WTC11 (cell line): ENCODE results near the gene RTEL1. TPM values are rescaled to one million over a fixed set of nuclear protein-coding genes. Genes with fewer than 3 reads are reported as not detected.

Experiments
- ATAC-seq: fragments of 200-7000 bp; cut with Tn5 transposase; 2 replicates; pipeline ENCODE4 v1.10.0; 2021; ENCODE audit warnings: mild to moderate bottlenecking, moderate library complexity
- CTCF ChIA-PET: fragments of 300-600 bp; sonication (Branson Sonifier 250); formaldehyde crosslinking; loops from one replicate; lab custom pipeline; 2021; ENCODE audit warnings: antibody characterized with exemption; lab: Charles Lee
- POLR2A ChIA-PET: fragments of 350-600 bp; sonication (Branson Sonifier 250); formaldehyde crosslinking; loops from one replicate; lab custom pipeline; 2021; ENCODE audit warnings: antibody characterized with exemption; lab: Charles Lee
- DNase-seq: peaks from one replicate; pipeline ENCODE4 v3.0.0; 2021; ENCODE audit warnings: low spot score
- H3K27ac Mint-ChIP-seq: 2 replicates; pipeline ENCODE4 v1.8.0; 2021; ENCODE audit warnings: mixed read lengths
- H3K27me3 Mint-ChIP-seq: 2 replicates; pipeline ENCODE4 v1.8.0; 2021; ENCODE audit warnings: low read depth, mild to moderate bottlenecking, moderate library complexity, mixed read lengths
- H3K36me3 Mint-ChIP-seq: 2 replicates; pipeline ENCODE4 v1.8.0; 2021; ENCODE audit warnings: mixed read lengths
- H3K4me1 Mint-ChIP-seq: 2 replicates; pipeline ENCODE4 v1.8.0; 2022; ENCODE audit warnings: mixed read lengths
- H3K4me3 Mint-ChIP-seq: 2 replicates; pipeline ENCODE4 v1.8.0; 2021; ENCODE audit warnings: mild to moderate bottlenecking, moderate library complexity, mixed read lengths
- H3K9me3 Mint-ChIP-seq: 2 replicates; pipeline ENCODE4 v1.8.0; 2021; ENCODE audit warnings: mixed read lengths
- ATF1 ChIP-seq: sonication (generic); formaldehyde crosslinking; IDR thresholded peaks from 2 replicates; pipeline ENCODE4 v1.8.1; 2023; ENCODE audit warnings: mild to moderate bottlenecking, moderate library complexity, missing genetic modification reagents
- CREM ChIP-seq: sonication (generic); formaldehyde crosslinking; IDR thresholded peaks from 2 replicates; pipeline ENCODE4 v1.8.1; 2022; ENCODE audit warnings: mild to moderate bottlenecking, missing genetic modification reagents, moderate library complexity
- FOXJ3 ChIP-seq: sonication (generic); formaldehyde crosslinking; IDR thresholded peaks from 2 replicates; pipeline ENCODE4 v1.9.0; 2021; ENCODE audit warnings: missing genetic modification reagents, mild to moderate bottlenecking, borderline replicate concordance
- GABPB1 ChIP-seq: sonication (generic); formaldehyde crosslinking; IDR thresholded peaks from 2 replicates; pipeline ENCODE4 v1.8.1; 2023; ENCODE audit warnings: mild to moderate bottlenecking, missing genetic modification reagents
- NFATC4 ChIP-seq: fragments of 250-450 bp; sonication (Bioruptor Pico); IDR thresholded peaks from 2 replicates; pipeline ENCODE4 v1.9.0; 2021; ENCODE audit warnings: mild to moderate bottlenecking
- SOX15 ChIP-seq: fragments of 250-450 bp; sonication (Bioruptor Pico); IDR thresholded peaks from 2 replicates; pipeline ENCODE4 v1.9.0; 2021; ENCODE audit warnings: mild to moderate bottlenecking
- TEAD4 ChIP-seq: sonication (generic); formaldehyde crosslinking; IDR thresholded peaks from 2 replicates; pipeline ENCODE4 v1.8.0; 2022; ENCODE audit warnings: mild to moderate bottlenecking, missing genetic modification reagents
- ZNF232 ChIP-seq: sonication (generic); formaldehyde crosslinking; IDR thresholded peaks from 2 replicates; pipeline ENCODE4 v1.8.0; 2022; ENCODE audit warnings: mild to moderate bottlenecking, missing genetic modification reagents
- ZNF396 ChIP-seq: fragments of 250-450 bp; sonication (Bioruptor Pico); IDR thresholded peaks from 2 replicates; pipeline ENCODE4 v1.8.0; 2021; ENCODE audit warnings: mild to moderate bottlenecking, moderate library complexity, borderline replicate concordance
- ZNF423 ChIP-seq: fragments of 250-450 bp; sonication (Bioruptor Pico); IDR thresholded peaks from 2 replicates; pipeline ENCODE4 v2.1.2; 2022; ENCODE audit warnings: mild to moderate bottlenecking, moderate library complexity
- total RNA-seq: library from RNA; stranded (reverse); gene quantifications from 3 replicates; pipeline ENCODE4 v1.2.3, GENCODE V29; 2021
- TF ChIP-seq, protein P1 (sequence below): fragments of 250-450 bp; sonication (Bioruptor Pico); IDR thresholded peaks from 2 replicates; pipeline ENCODE4 v2.1.2; 2022; ENCODE audit warnings: mild to moderate bottlenecking, moderate library complexity
- TF ChIP-seq, protein P2 (sequence below): sonication (generic); formaldehyde crosslinking; IDR thresholded peaks from 2 replicates; pipeline ENCODE4 v1.8.0; 2022; ENCODE audit warnings: mild to moderate bottlenecking, missing genetic modification reagents
- TF ChIP-seq, protein P3 (sequence below): sonication (generic); formaldehyde crosslinking; conservative IDR thresholded peaks from 2 replicates; pipeline ENCODE4 v1.8.1; 2022; ENCODE audit warnings: mild to moderate bottlenecking, missing genetic modification reagents
- TF ChIP-seq, protein P4 (sequence below): sonication (generic); formaldehyde crosslinking; conservative IDR thresholded peaks from 2 replicates; pipeline ENCODE4 v1.8.1; 2023; ENCODE audit warnings: mild to moderate bottlenecking, low read depth, missing genetic modification reagents, moderate library complexity
- TF ChIP-seq, protein P5 (sequence below): fragments of 250-450 bp; sonication (Bioruptor Pico); conservative IDR thresholded peaks from 2 replicates; pipeline ENCODE4 v1.9.0; 2021; ENCODE audit warnings: mild to moderate bottlenecking
- TF ChIP-seq, protein P6 (sequence below): sonication (generic); formaldehyde crosslinking; IDR thresholded peaks from 2 replicates; pipeline ENCODE4 v1.8.1; 2023; ENCODE audit warnings: mild to moderate bottlenecking, missing genetic modification reagents, borderline replicate concordance
- TF ChIP-seq, protein P7 (sequence below): sonication (generic); formaldehyde crosslinking; IDR thresholded peaks from 2 replicates; pipeline ENCODE4 v1.8.0; 2023; ENCODE audit warnings: missing genetic modification reagents
- TF ChIP-seq, protein P8 (sequence below): sonication (generic); formaldehyde crosslinking; IDR thresholded peaks from 2 replicates; pipeline ENCODE4 v1.8.0; 2023; ENCODE audit warnings: missing genetic modification reagents, mild to moderate bottlenecking, borderline replicate concordance

RTEL1 gene
- total RNA-seq, 1 experiment from 2014 or later = 44.9 TPM

DNA sequence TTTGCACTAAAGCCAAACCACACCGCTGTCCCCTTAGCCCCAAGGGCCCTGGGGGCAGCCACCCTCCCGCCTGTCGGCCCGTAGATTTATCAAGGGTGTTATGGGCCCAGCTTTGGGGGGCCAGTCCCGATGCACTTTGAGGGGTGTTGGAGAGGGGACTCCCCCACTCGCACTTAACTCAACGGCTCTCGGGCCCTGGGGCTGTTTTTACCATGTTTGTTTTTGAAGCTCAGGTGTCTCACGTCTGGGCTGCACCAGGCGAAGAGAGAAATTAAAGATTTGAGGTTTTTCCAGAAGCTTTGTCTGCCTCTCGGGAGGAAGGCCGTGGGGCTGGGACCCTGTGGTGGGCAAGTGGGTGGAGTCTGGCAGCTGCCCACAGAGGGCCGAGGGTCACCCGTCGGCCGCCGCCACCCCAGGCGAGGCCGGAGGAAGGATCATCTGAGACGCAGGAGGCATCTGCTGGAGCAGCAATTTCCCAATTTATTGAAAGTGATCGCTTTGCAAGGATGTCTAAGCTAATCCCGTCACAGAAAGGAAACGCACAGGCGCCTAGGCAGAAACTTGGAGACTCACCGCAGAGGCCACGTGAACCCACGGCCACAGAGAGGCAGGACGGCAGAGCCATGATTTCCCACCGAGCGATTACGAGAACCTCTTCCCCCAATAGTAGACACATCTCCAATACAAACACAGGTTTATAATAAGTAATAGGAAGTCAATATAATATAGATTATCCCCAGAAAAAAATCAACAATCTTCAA lies 85.3 kb downstream of the RTEL1 start (continued):
- TF ChIP-seq, protein P1, sequence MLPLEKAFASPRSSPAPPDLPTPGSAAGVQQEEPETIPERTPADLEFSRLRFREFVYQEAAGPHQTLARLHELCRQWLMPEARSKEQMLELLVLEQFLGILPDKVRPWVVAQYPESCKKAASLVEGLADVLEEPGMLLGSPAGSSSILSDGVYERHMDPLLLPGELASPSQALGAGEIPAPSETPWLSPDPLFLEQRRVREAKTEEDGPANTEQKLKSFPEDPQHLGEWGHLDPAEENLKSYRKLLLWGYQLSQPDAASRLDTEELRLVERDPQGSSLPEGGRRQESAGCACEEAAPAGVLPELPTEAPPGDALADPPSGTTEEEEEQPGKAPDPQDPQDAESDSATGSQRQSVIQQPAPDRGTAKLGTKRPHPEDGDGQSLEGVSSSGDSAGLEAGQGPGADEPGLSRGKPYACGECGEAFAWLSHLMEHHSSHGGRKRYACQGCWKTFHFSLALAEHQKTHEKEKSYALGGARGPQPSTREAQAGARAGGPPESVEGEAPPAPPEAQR (CRISPR knock-in tag) = no peak
- TF ChIP-seq, protein P2, sequence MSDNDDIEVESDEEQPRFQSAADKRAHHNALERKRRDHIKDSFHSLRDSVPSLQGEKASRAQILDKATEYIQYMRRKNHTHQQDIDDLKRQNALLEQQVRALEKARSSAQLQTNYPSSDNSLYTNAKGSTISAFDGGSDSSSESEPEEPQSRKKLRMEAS (CRISPR knock-in tag) = no peak

DNA sequence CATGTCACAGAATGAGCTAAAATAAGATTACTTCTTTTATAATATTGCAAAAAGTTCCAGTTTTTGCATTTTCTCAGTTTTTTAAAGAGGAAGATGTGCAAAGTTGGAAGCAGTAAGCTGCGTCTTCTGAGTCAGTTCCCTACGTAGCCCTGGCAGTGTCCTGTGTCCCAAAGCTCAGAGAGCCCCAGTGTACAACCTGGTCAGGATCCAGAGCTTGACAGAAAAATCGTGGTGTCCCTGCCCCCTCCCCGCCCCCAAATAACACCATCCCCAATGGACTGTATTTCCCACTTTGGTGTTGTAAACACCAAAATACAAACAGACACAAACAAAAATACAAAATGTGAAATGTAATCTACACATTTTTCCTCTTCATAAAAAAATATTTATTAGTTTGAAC lies 86.0 kb downstream of the RTEL1 start:
- Mint-ChIP-seq H3K9me3 (no peaks in the 10 kb centered on the region), H3K27me3 (no peaks in the 10 kb centered on the region), H3K36me3 (0 out of 2 replicates have a peak, but pooled peaks cover 3% of the 10 kb centered on the region), H3K27ac (no peak overlapping the region), H3K4me1 (no peaks in the 10 kb centered on the region), H3K4me3 (no peak overlapping the region)
- no peak for TF ChIP-seq ZNF423 (CRISPR knock-in tag)
- TF ChIP-seq SOX15 (CRISPR knock-in tag) = no peak
- TF ChIP-seq, protein P3, sequence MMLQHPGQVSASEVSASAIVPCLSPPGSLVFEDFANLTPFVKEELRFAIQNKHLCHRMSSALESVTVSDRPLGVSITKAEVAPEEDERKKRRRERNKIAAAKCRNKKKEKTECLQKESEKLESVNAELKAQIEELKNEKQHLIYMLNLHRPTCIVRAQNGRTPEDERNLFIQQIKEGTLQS (CRISPR knock-in tag) = no peak
- TF ChIP-seq, protein P4, sequence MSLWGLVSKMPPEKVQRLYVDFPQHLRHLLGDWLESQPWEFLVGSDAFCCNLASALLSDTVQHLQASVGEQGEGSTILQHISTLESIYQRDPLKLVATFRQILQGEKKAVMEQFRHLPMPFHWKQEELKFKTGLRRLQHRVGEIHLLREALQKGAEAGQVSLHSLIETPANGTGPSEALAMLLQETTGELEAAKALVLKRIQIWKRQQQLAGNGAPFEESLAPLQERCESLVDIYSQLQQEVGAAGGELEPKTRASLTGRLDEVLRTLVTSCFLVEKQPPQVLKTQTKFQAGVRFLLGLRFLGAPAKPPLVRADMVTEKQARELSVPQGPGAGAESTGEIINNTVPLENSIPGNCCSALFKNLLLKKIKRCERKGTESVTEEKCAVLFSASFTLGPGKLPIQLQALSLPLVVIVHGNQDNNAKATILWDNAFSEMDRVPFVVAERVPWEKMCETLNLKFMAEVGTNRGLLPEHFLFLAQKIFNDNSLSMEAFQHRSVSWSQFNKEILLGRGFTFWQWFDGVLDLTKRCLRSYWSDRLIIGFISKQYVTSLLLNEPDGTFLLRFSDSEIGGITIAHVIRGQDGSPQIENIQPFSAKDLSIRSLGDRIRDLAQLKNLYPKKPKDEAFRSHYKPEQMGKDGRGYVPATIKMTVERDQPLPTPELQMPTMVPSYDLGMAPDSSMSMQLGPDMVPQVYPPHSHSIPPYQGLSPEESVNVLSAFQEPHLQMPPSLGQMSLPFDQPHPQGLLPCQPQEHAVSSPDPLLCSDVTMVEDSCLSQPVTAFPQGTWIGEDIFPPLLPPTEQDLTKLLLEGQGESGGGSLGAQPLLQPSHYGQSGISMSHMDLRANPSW (CRISPR knock-in tag) = no peak
- TF ChIP-seq, protein P5, sequence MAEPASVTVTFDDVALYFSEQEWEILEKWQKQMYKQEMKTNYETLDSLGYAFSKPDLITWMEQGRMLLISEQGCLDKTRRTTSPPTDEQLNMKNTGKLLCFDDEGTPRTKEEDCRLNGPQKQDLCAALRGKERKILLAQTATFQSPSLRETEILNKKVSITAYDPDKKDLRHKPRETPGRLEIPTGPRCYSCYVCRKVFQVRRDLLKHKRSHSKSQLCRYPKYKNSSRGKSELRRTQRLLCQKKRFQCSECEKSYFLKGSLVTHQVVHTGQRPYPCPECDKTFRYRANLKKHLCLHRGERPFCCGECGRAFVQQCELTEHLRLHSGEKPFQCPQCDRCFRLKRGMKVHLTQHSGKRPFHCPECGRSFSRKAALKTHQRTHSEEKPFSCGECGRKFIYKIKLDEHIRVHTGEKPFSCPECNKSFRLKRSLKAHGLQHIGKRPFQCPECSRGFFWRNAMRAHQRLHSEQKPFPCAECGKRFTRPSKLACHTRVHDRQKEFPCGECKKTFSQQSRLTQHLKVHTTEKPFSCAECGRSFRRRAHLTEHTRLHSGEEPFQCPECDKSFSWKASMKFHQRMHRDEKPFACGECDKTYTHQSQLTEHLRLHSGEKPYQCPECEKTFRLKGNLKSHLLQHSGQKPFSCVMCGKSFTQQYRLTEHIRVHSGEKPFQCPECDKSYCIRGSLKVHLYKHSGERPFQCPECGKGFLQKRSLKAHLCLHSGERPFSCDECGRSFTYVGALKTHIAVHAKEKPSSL (CRISPR knock-in tag) = no peak
- no peak for TF ChIP-seq GABPB1 (CRISPR knock-in tag)
- TF ChIP-seq, protein P6, sequence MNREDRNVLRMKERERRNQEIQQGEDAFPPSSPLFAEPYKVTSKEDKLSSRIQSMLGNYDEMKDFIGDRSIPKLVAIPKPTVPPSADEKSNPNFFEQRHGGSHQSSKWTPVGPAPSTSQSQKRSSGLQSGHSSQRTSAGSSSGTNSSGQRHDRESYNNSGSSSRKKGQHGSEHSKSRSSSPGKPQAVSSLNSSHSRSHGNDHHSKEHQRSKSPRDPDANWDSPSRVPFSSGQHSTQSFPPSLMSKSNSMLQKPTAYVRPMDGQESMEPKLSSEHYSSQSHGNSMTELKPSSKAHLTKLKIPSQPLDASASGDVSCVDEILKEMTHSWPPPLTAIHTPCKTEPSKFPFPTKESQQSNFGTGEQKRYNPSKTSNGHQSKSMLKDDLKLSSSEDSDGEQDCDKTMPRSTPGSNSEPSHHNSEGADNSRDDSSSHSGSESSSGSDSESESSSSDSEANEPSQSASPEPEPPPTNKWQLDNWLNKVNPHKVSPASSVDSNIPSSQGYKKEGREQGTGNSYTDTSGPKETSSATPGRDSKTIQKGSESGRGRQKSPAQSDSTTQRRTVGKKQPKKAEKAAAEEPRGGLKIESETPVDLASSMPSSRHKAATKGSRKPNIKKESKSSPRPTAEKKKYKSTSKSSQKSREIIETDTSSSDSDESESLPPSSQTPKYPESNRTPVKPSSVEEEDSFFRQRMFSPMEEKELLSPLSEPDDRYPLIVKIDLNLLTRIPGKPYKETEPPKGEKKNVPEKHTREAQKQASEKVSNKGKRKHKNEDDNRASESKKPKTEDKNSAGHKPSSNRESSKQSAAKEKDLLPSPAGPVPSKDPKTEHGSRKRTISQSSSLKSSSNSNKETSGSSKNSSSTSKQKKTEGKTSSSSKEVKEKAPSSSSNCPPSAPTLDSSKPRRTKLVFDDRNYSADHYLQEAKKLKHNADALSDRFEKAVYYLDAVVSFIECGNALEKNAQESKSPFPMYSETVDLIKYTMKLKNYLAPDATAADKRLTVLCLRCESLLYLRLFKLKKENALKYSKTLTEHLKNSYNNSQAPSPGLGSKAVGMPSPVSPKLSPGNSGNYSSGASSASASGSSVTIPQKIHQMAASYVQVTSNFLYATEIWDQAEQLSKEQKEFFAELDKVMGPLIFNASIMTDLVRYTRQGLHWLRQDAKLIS = no peak
- TF ChIP-seq ATF1 = no peak
- no peak for TF ChIP-seq ZNF396
- no peak for TF ChIP-seq TEAD4
- TF ChIP-seq, protein P7, sequence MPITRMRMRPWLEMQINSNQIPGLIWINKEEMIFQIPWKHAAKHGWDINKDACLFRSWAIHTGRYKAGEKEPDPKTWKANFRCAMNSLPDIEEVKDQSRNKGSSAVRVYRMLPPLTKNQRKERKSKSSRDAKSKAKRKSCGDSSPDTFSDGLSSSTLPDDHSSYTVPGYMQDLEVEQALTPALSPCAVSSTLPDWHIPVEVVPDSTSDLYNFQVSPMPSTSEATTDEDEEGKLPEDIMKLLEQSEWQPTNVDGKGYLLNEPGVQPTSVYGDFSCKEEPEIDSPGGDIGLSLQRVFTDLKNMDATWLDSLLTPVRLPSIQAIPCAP (CRISPR knock-in tag) = no peak
- TF ChIP-seq ZNF232 (CRISPR knock-in tag) = no peak
- TF ChIP-seq, protein P8, sequence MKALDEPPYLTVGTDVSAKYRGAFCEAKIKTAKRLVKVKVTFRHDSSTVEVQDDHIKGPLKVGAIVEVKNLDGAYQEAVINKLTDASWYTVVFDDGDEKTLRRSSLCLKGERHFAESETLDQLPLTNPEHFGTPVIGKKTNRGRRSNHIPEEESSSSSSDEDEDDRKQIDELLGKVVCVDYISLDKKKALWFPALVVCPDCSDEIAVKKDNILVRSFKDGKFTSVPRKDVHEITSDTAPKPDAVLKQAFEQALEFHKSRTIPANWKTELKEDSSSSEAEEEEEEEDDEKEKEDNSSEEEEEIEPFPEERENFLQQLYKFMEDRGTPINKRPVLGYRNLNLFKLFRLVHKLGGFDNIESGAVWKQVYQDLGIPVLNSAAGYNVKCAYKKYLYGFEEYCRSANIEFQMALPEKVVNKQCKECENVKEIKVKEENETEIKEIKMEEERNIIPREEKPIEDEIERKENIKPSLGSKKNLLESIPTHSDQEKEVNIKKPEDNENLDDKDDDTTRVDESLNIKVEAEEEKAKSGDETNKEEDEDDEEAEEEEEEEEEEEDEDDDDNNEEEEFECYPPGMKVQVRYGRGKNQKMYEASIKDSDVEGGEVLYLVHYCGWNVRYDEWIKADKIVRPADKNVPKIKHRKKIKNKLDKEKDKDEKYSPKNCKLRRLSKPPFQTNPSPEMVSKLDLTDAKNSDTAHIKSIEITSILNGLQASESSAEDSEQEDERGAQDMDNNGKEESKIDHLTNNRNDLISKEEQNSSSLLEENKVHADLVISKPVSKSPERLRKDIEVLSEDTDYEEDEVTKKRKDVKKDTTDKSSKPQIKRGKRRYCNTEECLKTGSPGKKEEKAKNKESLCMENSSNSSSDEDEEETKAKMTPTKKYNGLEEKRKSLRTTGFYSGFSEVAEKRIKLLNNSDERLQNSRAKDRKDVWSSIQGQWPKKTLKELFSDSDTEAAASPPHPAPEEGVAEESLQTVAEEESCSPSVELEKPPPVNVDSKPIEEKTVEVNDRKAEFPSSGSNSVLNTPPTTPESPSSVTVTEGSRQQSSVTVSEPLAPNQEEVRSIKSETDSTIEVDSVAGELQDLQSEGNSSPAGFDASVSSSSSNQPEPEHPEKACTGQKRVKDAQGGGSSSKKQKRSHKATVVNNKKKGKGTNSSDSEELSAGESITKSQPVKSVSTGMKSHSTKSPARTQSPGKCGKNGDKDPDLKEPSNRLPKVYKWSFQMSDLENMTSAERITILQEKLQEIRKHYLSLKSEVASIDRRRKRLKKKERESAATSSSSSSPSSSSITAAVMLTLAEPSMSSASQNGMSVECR (CRISPR knock-in tag) = no peak
- no peak for TF ChIP-seq CREM (CRISPR knock-in tag)
- no peak for TF ChIP-seq FOXJ3 (CRISPR knock-in tag)
- TF ChIP-seq NFATC4 = no peak
- POLR2A ChIA-PET = no interaction called here
- ATAC-seq (no peak), DNase-seq (no peak)
- CTCF ChIA-PET = interaction anchor here (1.3 to 1.8 kb wide), 2 partner anchors 31 to 42 kb away, joined by 3 to 7 read pairs; no protein-coding TSS in a partner anchor
